ENCODE measurements around the gene GBA3.

The GBA3 gene

DNA sequence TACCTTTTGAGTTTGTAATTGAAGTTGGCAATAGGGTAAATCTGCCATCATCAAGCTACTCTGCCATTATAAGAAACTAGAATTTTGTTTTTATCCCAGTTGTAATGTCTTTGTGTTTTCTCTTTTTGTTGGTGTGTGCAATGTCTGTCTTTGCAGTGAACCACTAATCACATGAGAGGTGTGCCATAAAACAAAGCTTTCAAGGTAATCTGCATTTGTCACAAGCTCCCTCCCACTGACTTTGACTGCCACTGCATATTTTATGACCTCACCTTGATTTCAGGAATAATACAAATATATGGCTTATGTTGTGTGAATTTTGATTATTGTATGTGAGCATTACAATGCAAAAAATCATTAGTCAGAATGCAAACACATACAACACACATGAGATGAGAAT, 9.0 kb upstream of the GBA3 start:
- TF ChIP-seq Cebpa-rat (IDR thresholded peaks at IDR 0.05): no peak
- no peaks in the 10 kb centered on the region for H4K20me1 ChIP-seq
- H3K27ac ChIP-seq: no peak overlapping the region
- no peaks in the 10 kb centered on the region for H3K27me3 ChIP-seq
- H3K36me3 ChIP-seq: no peaks in the 10 kb centered on the region
- H3K4me3 ChIP-seq: no peak overlapping the region
- H3K9ac ChIP-seq: no peak overlapping the region
- H3K4me1 ChIP-seq: peaks cover 0 to 17% (median 2%) of the 10 kb centered on the region in 10 experiments; a peak in 9 of 20 replicates
- H3K9me3 ChIP-seq (replicated peaks in 1 of 11): no peaks in the 10 kb centered on the region
- H3K4me2 ChIP-seq: no peak overlapping the region

DNA sequence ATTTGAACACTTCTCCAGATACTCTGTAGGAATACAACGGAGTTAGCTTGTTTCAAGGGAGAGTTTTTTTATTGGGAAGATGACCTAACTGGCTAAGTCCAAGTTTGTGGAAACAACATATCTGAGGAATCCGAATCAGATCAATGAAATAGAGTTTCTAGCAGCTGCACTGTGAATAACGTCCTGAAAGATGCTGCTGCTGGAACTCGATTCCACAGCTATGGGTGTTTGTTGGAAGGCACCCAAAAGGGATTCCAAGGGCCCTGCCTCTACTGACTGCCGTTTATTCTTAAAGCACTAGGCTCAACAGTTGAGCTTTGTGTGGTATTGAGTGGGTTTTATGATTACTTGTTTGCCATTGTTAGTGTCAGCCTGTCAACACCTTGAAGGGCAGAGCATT, 6.6 kb upstream of the GBA3 start:
- H3K4me3 ChIP-seq: no peak overlapping the region
- peaks cover 0 to 9% (median 0%) of the 10 kb centered on the region in 10 experiments; a peak in 4 of 20 replicates for H3K4me1 ChIP-seq
- H3K27me3 ChIP-seq: no peaks in the 10 kb centered on the region
- no peak overlapping the region for H3K27ac ChIP-seq
- H3K36me3 ChIP-seq: no peaks in the 10 kb centered on the region
- H3K9me3 ChIP-seq (replicated peaks in 1 of 11): no peaks in the 10 kb centered on the region
- no peak overlapping the region for H3K9ac ChIP-seq
- no peaks in the 10 kb centered on the region for H4K20me1 ChIP-seq
- no peak overlapping the region for H3K4me2 ChIP-seq
- TF ChIP-seq Cebpa-rat (IDR thresholded peaks at IDR 0.05): no peak

DNA sequence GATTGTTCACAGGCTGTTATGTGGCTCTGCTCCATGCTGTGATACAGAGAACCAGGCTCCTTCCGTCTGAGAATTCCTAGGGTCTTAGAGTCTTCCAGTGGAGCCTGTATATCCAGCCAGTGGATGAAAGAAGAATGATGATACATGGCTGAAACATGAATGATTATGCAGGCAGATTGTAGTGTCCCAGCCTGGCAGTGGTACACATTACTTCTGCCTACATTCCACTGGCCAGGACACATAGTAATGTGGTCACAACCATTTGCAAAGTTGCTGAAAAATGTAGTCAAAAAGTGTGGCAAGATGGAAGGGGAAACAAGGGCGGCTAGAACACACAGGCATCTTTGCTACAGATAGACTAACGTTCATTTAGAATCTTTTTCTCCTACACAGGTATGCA, 4.5 kb upstream of the GBA3 start:
- no peak overlapping the region for H3K4me2 ChIP-seq
- no peak overlapping the region for H3K9ac ChIP-seq
- no peak overlapping the region for H3K4me3 ChIP-seq
- no peaks in the 10 kb centered on the region for H3K27me3 ChIP-seq
- TF ChIP-seq Cebpa-rat (IDR thresholded peaks at IDR 0.05): no peak
- H3K36me3 ChIP-seq: no peaks in the 10 kb centered on the region
- H3K4me1 ChIP-seq: peaks cover 0 to 9% (median 0%) of the 10 kb centered on the region in 10 experiments; a peak in 4 of 20 replicates
- no peak overlapping the region for H3K27ac ChIP-seq
- no peaks in the 10 kb centered on the region for H4K20me1 ChIP-seq
- no peaks in the 10 kb centered on the region for H3K9me3 ChIP-seq (replicated peaks in 1 of 11)

DNA sequence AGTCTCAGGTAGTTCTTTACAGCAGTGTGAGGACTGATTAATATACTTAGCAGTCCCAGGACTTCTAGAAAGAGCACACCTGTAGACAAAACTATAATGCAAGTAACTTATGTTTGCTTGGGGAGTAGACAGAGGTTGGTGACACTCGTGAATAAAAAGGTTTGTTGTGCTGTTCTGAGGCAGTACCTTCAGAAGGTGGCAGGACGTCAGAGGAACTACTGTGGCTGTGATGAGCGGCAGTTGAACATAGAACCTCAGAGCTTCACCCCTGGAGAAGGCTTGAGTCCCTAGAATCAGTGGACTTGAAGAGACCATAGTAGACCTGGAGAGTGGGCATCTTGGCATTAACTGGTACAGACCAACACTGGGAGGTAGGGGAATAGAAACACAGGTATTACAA, 3.3 kb upstream of the GBA3 start:
- Histone ChIP-seq H3K9me3 (replicated peaks in 1 of 11) (no peaks in the 10 kb centered on the region), H4K20me1 (no peaks in the 10 kb centered on the region), H3K4me1 (peaks cover 0 to 9% (median 0%) of the 10 kb centered on the region in 10 experiments; a peak in 4 of 20 replicates), H3K27ac (no peak overlapping the region), H3K4me2 (peak overlapping the region in 2 of 11 experiments; percentile 2 to 20; a peak in 2 of 22 replicates), H3K9ac (no peak overlapping the region), H3K36me3 (no peaks in the 10 kb centered on the region), H3K4me3 (no peak overlapping the region), H3K27me3 (no peaks in the 10 kb centered on the region)
- no peak for TF ChIP-seq Cebpa-rat (IDR thresholded peaks at IDR 0.05)

DNA sequence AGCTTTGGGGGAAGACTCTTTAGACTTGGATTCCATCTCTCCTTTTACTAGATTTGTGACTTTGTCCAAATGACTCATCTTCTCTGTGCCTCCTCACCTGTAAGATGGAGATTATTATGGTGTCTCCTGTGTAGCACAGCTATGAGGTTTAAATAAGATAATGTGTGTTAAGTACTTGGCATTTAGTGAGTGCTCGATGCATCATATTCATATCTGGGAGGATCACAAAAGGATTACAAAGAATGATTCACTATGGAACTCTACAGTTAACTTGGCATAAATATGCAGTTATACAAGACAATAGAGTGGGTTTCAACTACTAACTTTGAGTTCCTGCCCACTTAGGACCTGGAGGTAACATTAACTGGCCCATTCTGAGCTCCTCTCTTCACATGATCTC, 2.3 kb downstream of the GBA3 start:
- Histone ChIP-seq H3K4me2 (no peak overlapping the region), H3K27me3 (no peaks in the 10 kb centered on the region), H3K27ac (no peak overlapping the region), H3K9ac (no peak overlapping the region), H4K20me1 (no peaks in the 10 kb centered on the region), H3K36me3 (no peaks in the 10 kb centered on the region), H3K4me1 (no peaks in the 10 kb centered on the region), H3K4me3 (no peak overlapping the region), H3K9me3 (replicated peaks in 1 of 11) (0 out of 22 replicates have a peak, but pooled peaks cover 0 to under 1% (median 0%) of the 10 kb centered on the region in 11 experiments)
- TF ChIP-seq Cebpa-rat (IDR thresholded peaks at IDR 0.05): no peak

DNA sequence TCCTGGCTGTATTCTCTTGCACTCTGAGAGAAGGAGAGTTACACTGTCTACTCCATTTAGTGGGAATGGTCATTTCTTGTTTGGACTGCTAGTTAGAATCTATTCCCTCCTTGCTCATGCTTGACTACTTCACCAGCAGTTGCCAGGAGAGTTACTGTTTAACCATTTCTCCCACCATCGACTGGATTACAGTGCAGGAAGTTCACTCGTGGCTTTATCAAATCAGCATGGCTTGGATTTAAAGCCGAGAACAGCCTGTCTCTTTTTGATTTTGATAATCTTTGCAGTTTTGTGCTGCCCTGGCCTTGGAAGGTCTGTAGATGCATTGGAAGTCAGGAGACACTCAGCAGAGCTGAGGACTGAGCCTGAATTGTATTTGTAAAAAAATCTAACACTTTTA, 3.2 kb downstream of the GBA3 start:
- no peak overlapping the region for H3K27ac ChIP-seq
- no peak for TF ChIP-seq Cebpa-rat (IDR thresholded peaks at IDR 0.05)
- H3K9ac ChIP-seq: no peak overlapping the region
- no peaks in the 10 kb centered on the region for H3K36me3 ChIP-seq
- H3K4me1 ChIP-seq: no peaks in the 10 kb centered on the region
- H4K20me1 ChIP-seq: no peaks in the 10 kb centered on the region
- H3K9me3 ChIP-seq (replicated peaks in 1 of 11): peaks cover 0 to 9% (median 4%) of the 10 kb centered on the region in 11 experiments; a peak in 12 of 22 replicates
- H3K27me3 ChIP-seq: no peaks in the 10 kb centered on the region
- H3K4me3 ChIP-seq: no peak overlapping the region
- H3K4me2 ChIP-seq: no peak overlapping the region

DNA sequence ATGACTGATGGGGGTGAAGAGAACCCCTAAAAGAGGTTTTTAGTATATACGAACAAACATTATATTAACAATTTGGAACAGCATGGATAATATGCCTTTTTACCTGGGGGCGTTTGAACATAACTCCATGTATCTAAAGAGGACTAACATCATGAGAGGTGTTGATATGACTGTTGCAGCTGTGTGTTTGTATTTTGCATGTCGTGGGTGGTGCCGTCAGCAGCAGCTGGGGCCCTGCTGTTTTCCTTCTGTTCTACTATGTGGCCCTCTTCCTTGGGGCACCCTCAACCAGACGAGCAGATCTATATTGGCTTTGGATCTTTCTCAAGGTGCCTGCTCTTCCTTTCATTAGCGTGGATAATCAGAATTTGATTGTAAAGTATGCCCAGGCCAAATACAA, 11.2 kb downstream of the GBA3 start:
- H3K36me3 ChIP-seq: no peaks in the 10 kb centered on the region
- no peak overlapping the region for H3K4me2 ChIP-seq
- no peak for TF ChIP-seq Cebpa-rat (IDR thresholded peaks at IDR 0.05)
- H3K4me3 ChIP-seq: no peak overlapping the region
- H3K9me3 ChIP-seq (replicated peaks in 1 of 11): peaks cover 0 to 16% (median 5%) of the 10 kb centered on the region in 11 experiments; a peak in 12 of 22 replicates
- no peaks in the 10 kb centered on the region for H4K20me1 ChIP-seq
- no peak overlapping the region for H3K9ac ChIP-seq
- H3K4me1 ChIP-seq: no peaks in the 10 kb centered on the region
- no peaks in the 10 kb centered on the region for H3K27me3 ChIP-seq
- H3K27ac ChIP-seq: no peak overlapping the region

DNA sequence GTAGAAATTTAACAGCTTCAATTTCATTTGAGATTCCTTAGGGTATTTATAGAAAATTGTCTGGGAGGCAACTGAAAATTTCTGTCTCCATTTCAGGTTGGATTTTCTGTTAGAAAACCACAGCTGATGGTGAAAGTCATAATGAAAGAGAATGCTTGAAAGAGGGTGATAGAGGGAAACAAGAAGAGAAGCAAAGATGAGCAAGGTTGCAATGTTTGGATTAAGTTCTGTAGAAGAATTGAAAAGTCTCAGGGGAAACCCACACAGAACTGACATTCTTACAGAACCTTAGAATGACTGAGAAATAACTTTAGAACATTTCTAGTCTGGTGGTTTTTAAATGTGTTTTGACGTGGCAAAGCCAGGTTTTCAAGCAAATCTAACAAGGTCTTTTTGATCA, 14.7 kb downstream of the GBA3 start:
- Histone ChIP-seq H3K4me2 (no peak overlapping the region), H3K4me1 (no peaks in the 10 kb centered on the region), H3K9me3 (replicated peaks in 1 of 11) (no peaks in the 10 kb centered on the region), H3K36me3 (no peaks in the 10 kb centered on the region), H3K27ac (no peak overlapping the region), H3K4me3 (no peak overlapping the region), H4K20me1 (no peaks in the 10 kb centered on the region), H3K27me3 (no peaks in the 10 kb centered on the region), H3K9ac (no peak overlapping the region)
- TF ChIP-seq Cebpa-rat (IDR thresholded peaks at IDR 0.05): no peak

DNA sequence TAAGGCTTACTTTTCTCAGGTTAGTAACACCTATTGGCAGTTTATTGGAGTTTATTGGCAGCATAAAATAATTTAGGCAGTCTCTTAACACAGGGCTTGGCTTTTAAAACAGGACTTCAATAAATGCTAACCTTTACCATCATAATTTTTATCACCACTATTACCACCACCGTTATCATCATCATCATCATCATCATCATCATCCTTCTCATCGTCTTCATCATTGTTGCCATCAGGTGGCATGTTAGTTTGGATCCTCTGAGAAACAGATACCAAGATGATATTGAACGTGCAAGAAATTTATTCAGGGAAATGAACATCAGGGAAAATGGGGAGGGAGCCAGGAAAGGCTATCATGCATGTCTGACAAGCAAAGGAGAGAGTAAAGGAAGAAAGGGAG, 16.2 kb downstream of the GBA3 start:
- Histone ChIP-seq H3K9ac (no peak overlapping the region), H3K4me1 (no peaks in the 10 kb centered on the region), H4K20me1 (no peaks in the 10 kb centered on the region), H3K27ac (no peak overlapping the region), H3K27me3 (no peaks in the 10 kb centered on the region), H3K9me3 (replicated peaks in 1 of 11) (no peaks in the 10 kb centered on the region), H3K4me2 (no peak overlapping the region), H3K36me3 (no peaks in the 10 kb centered on the region), H3K4me3 (no peak overlapping the region)
- TF ChIP-seq Cebpa-rat (IDR thresholded peaks at IDR 0.05): no peak

DNA sequence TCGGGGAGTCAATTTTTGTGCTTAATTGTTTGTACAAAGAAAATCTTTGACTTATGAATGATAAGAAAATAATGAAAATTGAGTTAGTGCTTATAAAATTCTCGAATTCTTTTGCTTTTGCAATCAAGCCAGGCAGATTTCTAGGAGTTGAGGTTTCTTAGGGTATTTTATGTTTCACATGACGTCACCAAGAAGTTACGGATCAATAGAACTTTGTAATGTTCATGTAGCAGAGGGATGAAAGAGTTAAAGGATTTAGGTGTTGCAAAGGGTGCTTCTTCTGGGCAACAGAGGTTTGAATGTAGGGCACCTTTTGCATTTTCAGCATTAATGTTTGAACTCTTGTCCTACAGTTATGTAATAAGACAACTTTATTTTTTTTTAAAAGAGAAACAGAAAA, 19.4 kb downstream of the GBA3 start:
- TF ChIP-seq Cebpa-rat (IDR thresholded peaks at IDR 0.05): no peak
- H3K4me1 ChIP-seq: no peaks in the 10 kb centered on the region
- no peak overlapping the region for H3K27ac ChIP-seq
- no peaks in the 10 kb centered on the region for H4K20me1 ChIP-seq
- no peak overlapping the region for H3K9ac ChIP-seq
- no peaks in the 10 kb centered on the region for H3K27me3 ChIP-seq
- no peaks in the 10 kb centered on the region for H3K9me3 ChIP-seq (replicated peaks in 1 of 11)
- H3K4me3 ChIP-seq: no peak overlapping the region
- H3K4me2 ChIP-seq: no peak overlapping the region
- H3K36me3 ChIP-seq: no peaks in the 10 kb centered on the region

All from BLaER1 treated with 17β-estradiol and CSF1 and Interleukin-3, amounts not matched to agents 10 nM and 100 nM (cell line).